ENCODE measurements around the gene SLC37A4. TPM values are rescaled to one million over a fixed set of nuclear protein-coding genes. Genes with fewer than 3 reads are reported as not detected.
"Not testable (repeated sequence)": the region's sequence is repeated elsewhere in the genome, so short reads cannot be mapped to it uniquely, and the experiment has no call there.

SLC37A4 gene
- total RNA-seq, 2 experiments from 2014 or later = 29.9 to 30.4 TPM

- CTCF ChIA-PET = interaction anchor here (0.6 to 1.8 kb wide), 7 partner anchors 18 to 121 kb away, joined by 3 to 5 read pairs (median 3); partner anchors contain the start of gene VPS11
- POLR2A ChIA-PET = interaction anchor here (0.5 to 2.4 kb wide), 9 partner anchors 10 to 1836 kb away, joined by 3 to 18 read pairs (median 3); partner anchors contain the start of genes RPS25 and TRAPPC4
Observed at GRCh38 chr11:118997627-118998387, 32.9 kb downstream of the SLC37A4 start, which contains the start of gene CENATAC. Gene CENATAC (plus strand): TSS chr11:118998138. CDS start chr11:118998198, 60 bp downstream.

- POLR2A ChIA-PET = interaction anchor here (0.5 to 2.4 kb wide), 8 partner anchors 11 to 460 kb away, joined by 3 to 18 read pairs (median 3); partner anchors contain the start of genes RPS25 and TRAPPC4
- CTCF ChIA-PET = interaction anchor here (0.6 to 1.8 kb wide), 7 partner anchors 18 to 92 kb away, joined by 3 to 5 read pairs (median 3); partner anchors contain the start of gene VPS11
Observed at GRCh38 chr11:118996926-118997626, 33.6 kb downstream of the SLC37A4 start.

- CTCF ChIA-PET, POLR2A ChIA-PET: not testable (repeated sequence)
Observed at GRCh38 chr11:118991486-118992038, 39.1 kb downstream of the SLC37A4 start.

- POLR2A ChIA-PET = no interaction called here
- CTCF ChIA-PET = no interaction called here
Observed at GRCh38 chr11:118988280-118988679, 42.4 kb downstream of the SLC37A4 start.

GRCh38 chr11:118984825-118985224 is 45.9 kb downstream of the SLC37A4 start:
- ChIA-PET POLR2A (interaction anchor here (0.5 kb wide), 1 partner anchor 56 kb away, joined by 6 read pairs; no protein-coding TSS in a partner anchor), CTCF (interaction anchor here (0.6 kb wide), 1 partner anchor 364 kb away, joined by 3 read pairs; no protein-coding TSS in a partner anchor)

- POLR2A ChIA-PET = interaction anchor here (0.5 kb wide), 1 partner anchor 57 kb away, joined by 6 read pairs; no protein-coding TSS in a partner anchor
- CTCF ChIA-PET = not testable (repeated sequence)
Observed at GRCh38 chr11:118984337-118984736, 46.3 kb downstream of the SLC37A4 start.

GRCh38 chr11:118980191-118980881 is 50.3 kb downstream of the SLC37A4 start:
- ChIA-PET CTCF (no interaction called here), POLR2A (no interaction called here)

GRCh38 chr11:118979434-118979833 is 51.2 kb downstream of the SLC37A4 start:
- POLR2A ChIA-PET = no interaction called here
- CTCF ChIA-PET = no interaction called here

GRCh38 chr11:118975771-118976709 is 54.6 kb downstream of the SLC37A4 start:
- POLR2A ChIA-PET = no interaction called here
- CTCF ChIA-PET = no interaction called here

Other genes starting within 250 kb of the SLC37A4 start
- gene DDX6, start 239.7 kb downstream of the SLC37A4 start, total RNA-seq = 100 to 1,000 TPM; 146 to 153 TPM
- 1 to 10 TPM; 2.3 TPM for gene CXCR5, start 147.0 kb downstream of the SLC37A4 start, total RNA-seq
- 10 to 100 TPM; 23.8 to 26.3 TPM for gene BCL9L, start 105.0 kb downstream of the SLC37A4 start, total RNA-seq
- gene UPK2, start 74.6 kb downstream of the SLC37A4 start, total RNA-seq = not detected
- not detected for gene FOXR1, start 59.1 kb downstream of the SLC37A4 start, total RNA-seq
- gene CENATAC, start 32.7 kb downstream of the SLC37A4 start, total RNA-seq = 10 to 100 TPM; 32.7 to 33.4 TPM
- gene RPS25, start 12.5 kb downstream of the SLC37A4 start, total RNA-seq = 1,000 to 10,000 TPM; 1,363 to 1,371 TPM
- gene TRAPPC4, start 12.1 kb downstream of the SLC37A4 start, total RNA-seq = 100 to 1,000 TPM; 136 to 145 TPM
- 100 to 1,000 TPM; 151 to 159 TPM for gene HYOU1, start 26.3 kb upstream of the SLC37A4 start, total RNA-seq
- 10 to 100 TPM; 20.6 to 21.0 TPM for gene VPS11, start 36.9 kb upstream of the SLC37A4 start, total RNA-seq
- gene HMBS, start 54.0 kb upstream of the SLC37A4 start, total RNA-seq = 10 to 100 TPM; 40.5 to 41.3 TPM
- 10 to 100 TPM; 76.3 to 90.1 TPM for gene DPAGT1, start 71.0 kb upstream of the SLC37A4 start, total RNA-seq
- 10 to 100 TPM; 26.0 to 26.6 TPM for gene C2CD2L, start 76.5 kb upstream of the SLC37A4 start, total RNA-seq
- 10 to 100 TPM; 26.5 to 27.5 TPM for gene HINFP, start 90.7 kb upstream of the SLC37A4 start, total RNA-seq
- gene ABCG4, start 118.2 kb upstream of the SLC37A4 start, total RNA-seq = under 1 TPM in 1 of 2 experiments, not detected in 1; 0.08 TPM
- 10 to 100 TPM; 18.2 TPM for gene NLRX1, start 137.8 kb upstream of the SLC37A4 start, total RNA-seq
- gene NHERF4, start 154.6 kb upstream of the SLC37A4 start, total RNA-seq = not detected
- gene CBL, start 175.5 kb upstream of the SLC37A4 start, total RNA-seq = 10 to 100 TPM; 26.3 to 26.9 TPM

Measured in activated CD8-positive, alpha-beta memory T cell treated with anti-CD3 and anti-CD28 coated beads for 36 hours (primary cell).